ENCODE results near the gene MED25.
A peak's percentile ranks its signal among the peaks of the same experiment; 100 is the strongest.

Gene MED25

DNA sequence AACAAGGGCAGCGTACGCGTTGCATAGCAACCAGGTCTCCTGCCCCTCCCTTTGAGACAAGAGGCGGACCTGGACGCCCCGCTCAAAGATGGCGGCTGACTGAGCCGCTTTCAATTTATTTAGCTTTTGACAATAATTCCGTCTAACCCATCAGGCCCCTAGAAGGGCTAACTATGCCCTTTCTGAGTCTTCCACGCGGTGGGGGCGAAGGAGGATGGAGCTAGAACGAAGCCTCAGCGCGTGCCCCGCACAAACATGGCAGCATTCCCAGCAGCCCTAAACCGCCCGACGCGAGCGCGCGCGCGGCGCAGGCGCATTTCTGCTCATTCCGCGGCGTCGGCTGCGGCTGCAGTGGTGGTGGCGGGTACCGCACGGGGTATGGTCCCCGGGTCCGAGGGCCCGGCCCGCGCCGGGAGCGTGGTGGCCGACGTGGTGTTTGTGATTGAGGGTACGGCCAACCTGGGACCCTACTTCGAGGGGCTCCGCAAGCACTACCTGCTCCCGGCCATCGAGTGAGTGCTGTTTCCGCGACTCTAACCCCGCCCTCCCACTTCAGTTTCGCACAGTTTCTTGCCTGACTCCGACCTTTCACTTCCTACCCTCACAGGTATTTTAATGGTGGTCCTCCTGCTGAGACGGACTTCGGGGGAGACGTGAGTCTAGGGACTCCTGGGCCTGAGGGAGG is at the start of gene MED25:
Gene MED25, plus strand, starts transcription at position 326 of the 685 bp plus-strand sequence. Its CDS starts 53 bp downstream, at position 379.
- peak; percentile 68 for DNase-seq

- no peak for DNase-seq
Measured at GRCh38 chr19:49770529-49770928, 47.6 kb upstream of the MED25 start.

GRCh38 chr19:49771674-49772139 is 46.4 kb upstream of the MED25 start:
- no peak for DNase-seq

DNA sequence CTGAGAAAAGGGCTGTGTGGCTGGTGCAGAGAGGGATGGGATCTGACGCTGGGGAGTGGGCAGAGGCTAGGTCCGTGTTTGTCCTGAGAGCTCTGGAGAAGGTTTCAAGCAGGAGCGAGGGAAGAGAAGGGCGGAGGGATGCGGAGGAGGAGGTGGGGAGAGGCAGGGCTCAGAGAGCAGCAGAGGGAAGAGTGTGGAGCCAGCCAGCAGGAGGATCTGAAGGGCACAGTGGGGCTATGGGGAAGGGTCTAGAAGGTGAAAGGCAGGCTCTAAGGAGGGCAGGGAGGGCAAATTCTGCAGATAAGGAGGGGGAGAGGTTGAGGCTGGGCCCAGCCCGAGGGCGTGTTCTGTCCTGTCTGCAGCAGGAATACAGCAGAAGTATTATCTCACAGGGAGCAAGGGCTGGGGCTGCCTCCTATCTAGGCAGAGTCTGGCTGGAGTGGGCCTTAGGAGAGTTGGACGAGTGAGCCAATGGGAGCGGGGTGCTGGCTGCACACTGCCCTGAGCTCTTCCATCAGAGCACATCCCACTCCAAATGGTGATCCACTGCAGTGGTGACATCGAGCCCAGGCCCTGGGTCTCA is 45.1 kb upstream of the MED25 start:
- no peak for DNase-seq

GRCh38 chr19:49773663-49774350 is 44.3 kb upstream of the MED25 start:
- DNase-seq: no peak

DNA sequence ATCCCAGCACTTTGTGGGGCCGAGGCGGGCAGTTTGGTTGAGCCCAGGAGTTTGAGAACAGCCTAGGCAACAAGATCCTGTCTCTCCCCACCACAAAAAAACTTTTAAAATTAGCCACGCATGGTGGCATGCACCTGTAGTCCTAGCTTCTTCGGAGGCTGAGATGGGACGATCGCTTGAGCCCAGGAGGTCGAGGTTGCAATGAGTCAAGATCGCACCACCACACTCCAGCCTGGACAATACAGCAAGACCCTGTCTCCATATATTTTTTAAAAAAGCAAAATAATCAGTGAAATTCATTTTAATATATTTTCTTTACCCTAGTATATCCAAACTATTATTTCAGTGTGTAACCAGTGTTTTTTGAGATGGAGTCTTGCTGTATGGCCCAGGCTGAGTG is 43.1 kb upstream of the MED25 start:
- DNase-seq: no peak

GRCh38 chr19:49775742-49776370 is 42.2 kb upstream of the MED25 start:
- DNase-seq: no peak

DNA sequence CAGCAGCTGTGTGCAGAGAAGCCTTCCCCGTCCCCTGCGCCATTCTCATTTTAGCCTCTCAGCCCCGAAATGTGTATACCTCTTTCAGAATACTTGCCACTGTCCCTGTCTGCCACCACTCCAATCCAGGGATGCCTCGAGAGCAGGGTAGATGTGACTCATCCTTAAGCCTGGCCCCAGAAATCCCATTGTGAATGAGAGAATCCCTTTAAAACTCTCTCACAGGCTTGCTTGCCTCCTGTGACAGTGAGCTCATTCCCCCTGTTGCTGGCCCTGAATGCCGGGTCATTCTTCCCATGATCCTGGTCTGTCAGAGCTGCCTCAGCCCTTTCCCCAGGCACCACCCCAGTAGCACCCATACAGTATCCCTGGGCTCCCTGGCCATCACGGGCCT is 41.7 kb upstream of the MED25 start:
- no peak for DNase-seq

DNA sequence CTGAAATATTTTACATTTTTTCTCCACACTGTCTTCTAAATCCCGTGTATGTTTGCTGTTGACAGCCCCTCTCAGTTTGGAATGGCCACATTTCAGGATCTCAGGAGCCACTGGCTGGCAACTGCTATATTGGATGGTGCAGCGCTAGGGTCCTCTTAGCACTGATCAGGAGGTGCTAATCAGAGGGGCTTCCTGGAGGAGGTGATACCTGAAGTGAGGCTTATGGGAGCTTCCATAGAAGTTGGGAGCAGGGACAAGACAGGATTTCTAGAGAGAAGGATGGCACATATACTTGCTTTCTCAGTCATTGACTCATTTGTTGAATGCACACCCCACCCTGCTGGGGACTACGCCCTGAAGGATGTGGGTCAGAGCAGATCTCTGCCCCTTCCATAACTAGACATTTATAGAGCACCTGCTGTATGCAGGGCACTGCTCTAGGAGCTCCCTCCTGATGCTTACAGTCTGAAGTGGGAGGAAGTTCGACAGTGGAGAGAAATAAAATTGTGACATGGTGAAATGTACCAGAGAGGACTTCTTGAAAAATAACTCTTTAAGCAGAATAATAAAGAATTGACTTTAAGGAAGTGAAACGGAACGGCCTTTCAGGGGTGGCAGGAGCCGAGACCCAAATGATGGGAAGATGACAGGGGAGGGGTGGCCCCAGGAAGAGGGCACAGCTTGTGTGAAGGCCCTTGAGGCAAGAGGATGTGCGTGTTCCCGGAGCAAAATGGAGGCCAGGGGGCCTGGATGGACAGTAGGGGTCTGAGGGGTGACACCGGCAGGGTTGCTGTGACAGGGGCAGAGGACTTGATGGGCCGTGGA is 38.1 kb upstream of the MED25 start:
- DNase-seq: no peak

DNA sequence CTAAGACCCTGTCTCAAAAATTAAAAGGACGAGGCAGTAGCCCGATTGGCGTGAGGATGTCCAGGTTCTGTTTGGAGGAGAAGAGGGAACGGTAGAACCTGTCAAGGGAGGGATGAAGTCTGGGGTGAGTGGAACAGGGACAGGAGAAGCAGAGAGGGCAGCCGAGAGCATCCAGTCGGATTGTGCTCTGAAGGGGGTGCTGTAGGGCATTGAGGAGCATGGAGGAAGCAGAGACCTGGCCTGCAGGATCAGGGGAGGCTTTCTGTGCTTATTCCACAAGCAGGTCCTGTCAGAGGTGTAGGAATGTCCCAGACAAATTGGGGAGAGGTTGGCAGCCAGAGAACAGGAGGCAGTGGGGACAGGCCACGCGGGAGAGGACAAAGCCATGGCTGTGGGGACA is 37.2 kb upstream of the MED25 start:
- DNase-seq: no peak

DNA sequence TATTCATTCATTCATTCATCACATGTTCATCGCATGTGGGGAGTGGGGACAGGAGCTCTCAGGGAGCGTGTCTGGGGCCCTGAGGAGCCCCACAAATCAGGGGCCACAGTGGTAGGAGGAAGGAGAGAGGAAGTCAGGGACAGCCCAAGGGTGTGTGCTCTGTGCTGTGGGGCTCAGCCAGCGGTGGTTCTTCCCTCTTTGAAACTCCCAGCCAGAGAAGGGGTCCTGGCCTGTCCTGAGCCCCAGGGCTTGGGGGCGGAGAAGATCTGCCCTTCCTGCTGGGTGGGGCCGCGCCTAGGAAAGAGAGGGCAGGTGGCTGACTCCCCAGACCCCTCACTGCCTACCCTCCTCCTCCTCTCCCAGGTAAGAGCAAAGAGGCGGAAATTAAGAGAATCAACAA is 36.7 kb upstream of the MED25 start:
- no peak for DNase-seq

DNA sequence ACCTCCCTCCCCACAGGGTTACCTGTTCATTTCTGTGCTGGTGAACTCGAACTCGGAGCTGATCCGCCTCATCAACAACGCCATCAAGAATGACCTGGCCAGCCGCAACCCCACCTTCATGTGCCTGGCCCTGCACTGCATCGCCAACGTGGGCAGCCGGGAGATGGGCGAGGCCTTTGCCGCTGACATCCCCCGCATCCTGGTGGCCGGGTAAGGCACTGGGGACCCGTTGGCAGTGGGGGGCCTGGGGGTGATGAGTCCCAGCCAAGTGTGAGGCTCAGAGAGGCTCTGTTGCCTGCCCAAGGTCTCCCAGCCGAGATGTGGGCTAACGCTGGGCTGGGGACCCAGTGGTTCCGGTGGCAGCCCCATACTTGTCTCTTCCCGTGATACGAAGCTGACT is 35.6 kb upstream of the MED25 start:
- no peak for DNase-seq

GRCh38 chr19:49786376-49786820 is 31.7 kb upstream of the MED25 start:
- no peak for DNase-seq

- no peak for DNase-seq
Measured at GRCh38 chr19:49787746-49788145, 30.3 kb upstream of the MED25 start.

- DNase-seq: no peak
Measured at GRCh38 chr19:49788857-49789256, 29.2 kb upstream of the MED25 start.

GRCh38 chr19:49790866-49791265 is 27.2 kb upstream of the MED25 start:
- no peak for DNase-seq

GRCh38 chr19:49791776-49792445 is 26.2 kb upstream of the MED25 start:
- no peak for DNase-seq

- DNase-seq: no peak
Measured at GRCh38 chr19:49792829-49793560, 25.1 kb upstream of the MED25 start.

GRCh38 chr19:49793561-49793840 is 24.6 kb upstream of the MED25 start:
- DNase-seq: no peak

GRCh38 chr19:49795615-49796014 is 22.5 kb upstream of the MED25 start:
- no peak for DNase-seq

DNA sequence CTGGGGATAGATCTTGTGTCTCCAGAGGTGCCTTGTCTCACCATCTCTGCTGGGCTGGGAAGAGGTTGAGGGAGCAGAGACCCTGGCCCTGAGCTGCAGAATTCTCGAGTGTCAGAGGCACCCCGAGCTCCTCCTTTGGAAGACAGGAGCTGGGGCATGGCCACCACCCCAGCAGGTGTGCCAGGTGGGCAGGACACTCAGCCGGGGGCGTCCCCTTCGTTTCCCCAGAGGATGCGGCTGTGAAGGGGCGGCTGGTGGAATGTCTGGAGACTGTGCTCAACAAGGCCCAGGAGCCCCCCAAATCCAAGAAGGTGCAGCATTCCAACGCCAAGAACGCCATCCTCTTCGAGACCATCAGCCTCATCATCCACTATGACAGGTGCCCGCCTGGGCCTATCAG is 19.5 kb upstream of the MED25 start:
- DNase-seq: no peak

Measured in AML-193 (cell line).